ENCODE data around the gene KIAA1958. TPM values are rescaled to one million over a fixed set of nuclear protein-coding genes. Genes with fewer than 3 reads are reported as not detected.
A peak's percentile ranks its signal among the peaks of the same experiment; 100 is the strongest.

The KIAA1958 gene
- total RNA-seq, 1 donor from 2014 or later = 26.9 TPM

- no peak for DNase-seq (ENCODE audit: low spot score in 2 of 2, unreplicated experiment in 2 of 2)
- Mint-ChIP-seq H3K4me1 (peaks cover 6% of the 10 kb centered on the region), H3K27ac (no peak overlapping the region), H3K4me3 (no peak overlapping the region), H3K36me3 (peaks cover 10% of the 10 kb centered on the region), H3K27me3 (ENCODE audit: low read depth) (no peaks in the 10 kb centered on the region), H3K9me3 (peaks cover 3% of the 10 kb centered on the region)
- TF ChIP-seq CTCF (IDR thresholded peaks at IDR 0.05; ENCODE audit: unreplicated experiment) = no peak
Observed at GRCh38 chr9:112659906-112660305, 173.3 kb downstream of the KIAA1958 start.

- no peaks in the 10 kb centered on the region for H3K27me3 Mint-ChIP-seq (ENCODE audit: low read depth)
- H3K9me3 Mint-ChIP-seq = no peaks in the 10 kb centered on the region
Observed at GRCh38 chr9:112663681-112664080, 177.1 kb downstream of the KIAA1958 start.

GRCh38 chr9:112664531-112664930 is 177.9 kb downstream of the KIAA1958 start:
- no peak for DNase-seq (ENCODE audit: low spot score in 2 of 2, unreplicated experiment in 2 of 2)
- H3K4me3 Mint-ChIP-seq = no peak overlapping the region
- H3K27ac Mint-ChIP-seq = peak overlapping the region; percentile 47
- no peak for TF ChIP-seq CTCF (IDR thresholded peaks at IDR 0.05; ENCODE audit: unreplicated experiment)
- H3K4me1 Mint-ChIP-seq = no peaks in the 10 kb centered on the region
- H3K9me3 Mint-ChIP-seq = no peaks in the 10 kb centered on the region
- H3K36me3 Mint-ChIP-seq = no peaks in the 10 kb centered on the region
- no peaks in the 10 kb centered on the region for H3K27me3 Mint-ChIP-seq (ENCODE audit: low read depth)

More at GRCh38 chr9:112663681-112664080, 177.1 kb downstream of the KIAA1958 start:
- no peaks in the 10 kb centered on the region for H3K4me1 Mint-ChIP-seq
- no peak for TF ChIP-seq CTCF (IDR thresholded peaks at IDR 0.05; ENCODE audit: unreplicated experiment)
- no peak overlapping the region for H3K27ac Mint-ChIP-seq
- no peak overlapping the region for H3K4me3 Mint-ChIP-seq
- DNase-seq (ENCODE audit: low spot score in 2 of 2, unreplicated experiment in 2 of 2) = no peak
- peaks cover 6% of the 10 kb centered on the region for H3K36me3 Mint-ChIP-seq

GRCh38 chr9:112665347-112665746 is 178.7 kb downstream of the KIAA1958 start:
- H3K36me3 Mint-ChIP-seq = peaks cover 1% of the 10 kb centered on the region
- H3K9me3 Mint-ChIP-seq = no peaks in the 10 kb centered on the region
- no peaks in the 10 kb centered on the region for H3K4me1 Mint-ChIP-seq
- H3K27ac Mint-ChIP-seq = no peak overlapping the region
- no peak overlapping the region for H3K4me3 Mint-ChIP-seq
- H3K27me3 Mint-ChIP-seq (ENCODE audit: low read depth) = no peaks in the 10 kb centered on the region
- no peak for TF ChIP-seq CTCF (IDR thresholded peaks at IDR 0.05; ENCODE audit: unreplicated experiment)
- no peak for DNase-seq (ENCODE audit: low spot score in 2 of 2, unreplicated experiment in 2 of 2)

- DNase-seq (ENCODE audit: low spot score in 2 of 2, unreplicated experiment in 2 of 2) = no peak
- peaks cover 4% of the 10 kb centered on the region for H3K36me3 Mint-ChIP-seq
- peaks cover 5% of the 10 kb centered on the region for H3K9me3 Mint-ChIP-seq
- no peaks in the 10 kb centered on the region for H3K27me3 Mint-ChIP-seq (ENCODE audit: low read depth)
- no peak overlapping the region for H3K27ac Mint-ChIP-seq
- no peak overlapping the region for H3K4me3 Mint-ChIP-seq
- no peak for TF ChIP-seq CTCF (IDR thresholded peaks at IDR 0.05; ENCODE audit: unreplicated experiment)
- no peaks in the 10 kb centered on the region for H3K4me1 Mint-ChIP-seq
Observed at GRCh38 chr9:112669326-112669725, 182.7 kb downstream of the KIAA1958 start.

Data from mesothelial cell of epicardium (in vitro differentiated cells).